Measurements from ENCODE around the gene CRCP.
A peak's percentile ranks its signal among the peaks of the same experiment; 100 is the strongest.
"Not testable (repeated sequence)": the region's sequence is repeated elsewhere in the genome, so short reads cannot be mapped to it uniquely, and the experiment has no call there.

The CRCP gene

DNA sequence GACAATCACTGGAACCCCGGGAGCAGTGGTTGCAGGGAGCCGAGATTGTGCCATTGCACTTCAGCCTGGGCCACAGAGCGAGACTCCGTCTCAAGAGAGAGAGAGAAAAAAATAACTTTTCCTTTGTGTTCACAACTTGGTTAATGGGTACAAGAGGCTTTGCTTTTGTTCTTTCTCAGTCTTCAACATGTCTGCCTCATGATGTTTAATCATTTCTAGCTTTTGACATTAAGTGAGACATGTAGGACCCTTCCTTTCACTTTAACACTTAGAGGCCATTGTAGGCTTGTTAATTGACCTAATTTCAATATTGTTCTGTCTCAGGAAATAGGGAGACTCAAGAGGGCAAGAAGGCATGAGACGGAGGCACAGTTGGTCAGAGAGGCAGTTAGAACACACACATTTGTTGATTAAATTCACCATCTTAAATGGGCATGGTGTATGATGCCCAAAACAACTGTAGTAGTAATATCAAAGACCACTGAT is 9.3 kb upstream of the CRCP start:
- no peak for DNase-seq

DNA sequence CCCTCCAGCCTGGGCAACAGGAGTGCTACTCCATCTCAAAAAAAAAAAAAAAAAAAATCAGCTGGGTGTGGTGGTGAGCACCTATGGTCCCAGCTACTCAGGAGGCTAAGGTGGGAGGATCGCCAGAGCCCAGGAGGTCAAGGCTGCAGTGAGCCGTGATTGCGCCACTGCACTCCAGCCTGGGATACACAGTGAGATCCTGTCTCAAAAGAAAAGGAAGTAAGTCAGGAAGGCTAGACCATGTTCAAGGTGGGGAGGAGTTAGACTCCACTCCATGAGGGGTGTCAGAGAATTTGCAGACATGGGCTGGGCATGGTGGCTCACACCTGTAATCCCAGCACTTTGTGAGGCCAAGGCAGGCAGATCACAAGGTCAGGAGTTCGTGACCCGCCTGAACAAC is 6.2 kb upstream of the CRCP start:
- DNase-seq, result not testable (repeated sequence)

DNA sequence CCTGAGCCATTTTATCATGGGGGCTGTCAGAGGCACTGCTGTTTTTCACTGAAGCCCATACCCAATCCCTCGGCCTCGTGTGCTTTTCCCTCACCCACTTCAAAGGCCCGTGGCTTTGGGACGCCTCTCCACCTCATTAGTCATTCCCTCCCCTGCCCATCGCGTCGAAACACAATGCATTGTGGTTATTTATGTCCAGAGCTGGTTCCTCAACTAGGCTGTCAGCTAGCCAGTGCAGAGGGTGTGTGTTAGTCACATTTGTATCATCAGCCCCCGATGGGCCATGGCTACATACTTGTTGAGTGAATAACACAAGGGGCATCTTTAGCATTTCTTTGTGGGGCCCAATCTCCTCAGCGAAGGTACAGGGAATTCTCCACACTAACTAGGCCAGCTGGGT is 3.8 kb upstream of the CRCP start:
- peak in 1 of 51 donors; percentile 3 for DNase-seq

DNA sequence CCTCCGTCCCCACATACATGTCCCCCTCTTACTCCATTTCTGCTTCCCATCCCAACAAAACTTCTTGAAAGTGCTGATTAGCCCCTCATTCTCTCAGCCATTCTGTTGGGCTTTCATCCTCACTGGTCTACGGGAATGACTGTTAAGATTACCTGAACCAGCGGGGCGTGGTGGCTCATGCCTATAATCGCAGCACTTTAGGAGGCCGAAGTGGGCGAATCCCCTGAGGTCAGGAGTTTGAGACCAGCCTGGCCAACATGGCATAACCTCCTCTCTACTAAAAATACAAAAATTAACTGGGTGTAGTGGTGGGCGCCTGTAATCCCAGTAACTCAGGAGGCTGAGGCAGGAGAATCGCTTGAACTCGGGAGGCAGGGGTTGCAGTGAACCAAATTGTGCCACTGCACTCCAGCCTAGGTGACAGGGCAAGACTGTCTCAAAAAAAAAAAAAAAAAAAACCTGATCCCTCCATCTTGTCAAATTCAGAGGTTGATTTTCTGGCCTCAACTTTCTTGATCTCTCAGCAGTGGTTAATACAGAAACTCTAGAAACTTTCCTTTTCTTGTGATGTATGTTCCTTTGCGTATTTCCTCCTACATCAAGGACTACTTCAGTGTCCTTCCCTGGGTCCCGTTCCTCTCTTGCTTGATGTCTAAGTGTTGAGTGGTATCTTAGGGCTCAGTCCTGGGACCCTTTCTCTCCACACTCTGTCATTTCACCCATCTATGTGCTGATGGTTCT is 2.2 kb downstream of the CRCP start:
- DNase-seq, result not testable (repeated sequence)

DNA sequence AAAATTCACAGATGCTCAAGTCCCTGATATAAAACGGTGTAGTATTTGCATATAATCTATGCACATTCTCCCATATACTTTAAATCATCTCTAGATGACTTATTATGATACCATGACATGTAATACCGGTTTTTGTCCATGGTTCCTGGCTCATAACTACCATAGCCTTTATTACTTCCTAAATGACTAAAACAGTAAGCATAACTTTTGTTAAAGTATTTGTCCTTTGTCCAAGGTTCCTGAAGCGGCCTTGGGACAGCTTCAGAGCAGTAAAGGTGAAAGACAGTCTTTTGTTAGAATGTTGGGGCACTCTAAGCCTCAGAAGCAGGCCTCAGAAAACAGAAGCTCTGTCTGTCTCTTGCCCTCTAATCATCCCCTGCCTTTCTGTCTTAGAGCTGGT is 4.0 kb downstream of the CRCP start:
- no peak for DNase-seq

DNA sequence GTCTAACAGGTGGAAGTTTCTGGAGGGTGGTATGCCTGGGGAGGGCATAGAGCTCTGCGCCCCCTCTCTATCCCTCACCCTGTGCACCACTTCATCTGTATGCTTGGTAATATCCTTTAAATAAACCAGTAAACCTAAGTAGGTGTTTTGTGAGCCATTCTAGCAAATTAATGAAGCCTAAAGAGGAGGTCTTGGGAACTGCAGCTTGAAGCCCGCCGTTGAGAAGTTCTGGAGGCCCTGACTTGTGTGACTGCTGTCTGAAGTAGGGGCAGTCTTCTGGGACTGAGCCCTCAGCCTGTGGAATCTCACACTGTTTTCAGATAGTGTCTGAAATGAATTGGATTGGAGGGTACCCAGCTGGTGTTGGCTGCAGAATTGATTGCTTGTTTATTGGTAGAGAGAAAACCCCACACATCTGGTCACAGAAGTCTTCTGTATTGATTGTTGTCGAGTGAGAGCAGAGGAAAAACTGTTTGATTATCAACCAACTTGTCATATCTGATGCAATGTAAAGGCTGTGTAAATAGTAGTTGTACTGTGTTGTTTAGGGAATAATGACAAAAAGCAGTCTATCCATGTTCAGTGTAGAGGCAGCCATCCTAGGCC is 4.7 kb downstream of the CRCP start:
- DNase-seq, result peak in 1 of 51 donors; percentile 12

DNA sequence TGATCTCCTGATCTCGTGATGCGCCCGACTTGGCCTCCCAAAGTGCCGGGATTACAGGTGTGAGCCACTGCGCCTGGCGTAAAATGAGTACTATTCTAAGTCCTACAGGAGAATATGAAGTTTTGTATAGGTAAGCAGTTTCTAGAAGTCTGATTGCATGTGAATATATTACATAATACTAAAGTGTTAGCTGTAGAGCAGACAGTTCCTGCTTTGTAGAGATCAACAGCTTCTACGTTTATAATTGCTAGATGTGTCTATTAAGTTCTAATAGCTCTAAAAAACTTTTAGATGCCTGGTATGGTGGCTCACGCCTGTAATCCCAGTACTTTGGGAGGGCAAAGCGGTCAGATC is 8.5 kb downstream of the CRCP start:
- no peak for DNase-seq

DNA sequence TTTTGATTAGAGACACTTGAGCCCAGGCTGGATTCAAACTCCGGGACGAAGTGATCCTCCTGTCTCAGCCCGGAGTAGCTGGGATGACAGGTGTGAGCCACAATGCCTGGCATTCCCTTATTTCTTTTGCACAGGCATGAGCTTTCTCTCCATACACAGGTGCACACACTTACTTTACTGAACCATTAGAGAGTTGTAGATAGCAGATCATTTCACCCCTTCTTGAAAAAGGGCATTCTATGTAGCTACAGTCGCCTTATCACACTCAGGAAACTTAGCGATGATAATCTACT is 9.9 kb downstream of the CRCP start:
- DNase-seq, result not testable (repeated sequence)

DNA sequence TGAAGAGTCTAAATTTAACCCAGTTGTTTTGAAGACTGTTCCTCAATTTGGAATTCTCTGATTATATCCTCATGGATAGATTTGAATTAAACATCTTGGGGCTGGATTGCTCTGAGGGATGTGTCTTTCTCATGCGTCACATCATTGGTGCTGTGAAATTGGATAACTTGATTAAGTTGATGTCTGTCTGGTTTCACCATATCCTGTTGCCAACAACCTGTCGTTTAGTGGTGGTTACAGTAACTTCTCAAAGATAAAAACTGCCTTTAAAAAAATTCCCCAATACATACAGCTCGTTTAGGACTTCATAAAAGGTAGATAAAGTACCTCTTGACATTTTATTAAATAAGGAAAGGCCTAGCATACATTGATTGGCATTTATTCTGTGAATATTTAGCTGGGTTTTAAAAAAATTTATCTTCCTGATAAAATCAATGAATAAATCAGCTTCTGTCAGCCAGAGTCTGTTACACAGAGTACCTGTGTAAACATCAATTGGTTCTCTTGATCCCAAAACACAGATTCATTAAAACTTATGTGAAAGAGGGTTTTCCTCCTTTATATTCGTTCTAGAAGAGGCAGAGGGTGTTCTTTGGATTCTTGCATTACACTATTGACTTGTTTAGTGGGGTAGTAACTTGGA is 10.5 kb downstream of the CRCP start:
- DNase-seq, result no peak

DNA sequence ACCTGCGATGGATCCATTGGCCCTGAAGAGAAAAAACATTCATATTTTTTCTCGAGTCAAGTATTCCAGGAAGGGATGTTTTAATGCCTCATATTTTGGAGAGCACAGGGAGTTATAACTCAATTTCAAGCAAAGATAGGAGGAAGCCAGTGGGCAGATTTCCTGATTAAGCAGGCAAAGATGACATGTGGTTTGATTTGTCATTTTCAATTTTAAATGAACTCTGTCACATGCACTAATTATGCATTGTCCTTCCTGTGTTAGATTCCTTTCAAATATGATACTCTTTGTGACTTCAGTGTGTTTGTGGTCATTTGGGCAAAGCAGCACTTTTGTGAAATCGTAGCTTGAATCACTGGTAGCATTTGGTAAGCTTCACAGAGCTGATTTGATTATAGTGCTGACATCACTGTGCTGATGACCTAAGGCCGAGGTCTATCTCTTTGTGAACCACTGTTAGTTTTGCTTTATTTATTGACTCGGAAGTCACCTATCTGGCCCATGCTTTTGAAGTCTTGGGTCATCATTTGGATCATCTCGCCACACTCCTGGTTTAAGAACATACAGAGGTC is 11.2 kb downstream of the CRCP start:
- not testable (repeated sequence) for DNase-seq

DNA sequence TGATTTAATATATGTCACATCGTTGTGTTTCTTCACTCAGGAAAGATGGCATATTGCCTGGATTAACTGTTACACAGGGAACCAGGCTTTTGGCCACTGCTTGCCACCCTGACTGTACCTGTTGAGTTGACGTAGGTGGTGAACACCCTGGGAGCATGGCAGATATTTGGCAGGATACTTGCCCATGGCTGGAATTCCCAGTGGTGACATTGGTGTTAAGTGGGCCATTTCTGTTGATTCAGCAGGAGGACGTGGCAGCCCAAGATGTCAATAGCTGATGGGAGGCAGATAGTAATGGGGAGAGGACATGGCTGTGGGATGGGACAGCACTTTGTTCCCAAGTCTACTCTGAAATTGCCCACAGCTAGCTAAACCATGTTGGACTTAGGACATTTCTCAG is 12.5 kb downstream of the CRCP start:
- DNase-seq, result not testable (repeated sequence)

DNA sequence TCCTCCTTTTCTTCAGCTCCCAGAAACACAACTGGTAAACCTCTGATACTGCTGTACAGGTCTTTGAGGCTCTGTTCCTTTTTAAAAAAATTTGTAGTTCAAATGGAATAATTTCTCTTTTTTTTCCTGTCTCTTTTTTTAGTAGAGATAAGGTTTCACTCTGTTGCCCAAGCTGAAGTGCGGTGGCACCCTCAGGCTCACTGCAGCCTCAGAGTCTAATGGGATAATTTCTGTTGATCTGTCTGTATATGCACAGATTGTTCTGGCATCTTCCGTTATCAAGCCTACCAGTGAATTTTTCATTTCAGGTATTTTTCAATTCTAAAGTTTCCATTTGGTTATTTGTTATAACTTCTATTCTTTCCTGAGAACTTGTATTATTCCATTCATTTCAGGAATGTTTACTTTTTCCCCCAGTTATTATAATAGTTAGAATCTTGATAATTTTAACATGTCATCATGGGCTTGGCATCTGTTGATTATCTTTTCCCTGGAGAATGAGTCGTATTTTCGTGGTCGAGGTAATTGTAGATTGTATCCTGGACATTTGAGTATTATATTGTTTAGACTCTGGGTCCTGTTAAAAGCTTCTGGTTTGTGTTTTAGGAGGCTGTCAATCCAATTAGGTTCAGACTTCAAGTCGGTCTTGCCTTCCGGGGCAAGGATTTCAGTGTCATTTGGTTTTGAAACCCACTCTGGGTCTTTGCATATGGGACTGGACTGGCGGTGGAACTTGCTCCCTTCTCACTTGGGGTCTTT is 24.5 kb downstream of the CRCP start:
- no peak for DNase-seq

DNA sequence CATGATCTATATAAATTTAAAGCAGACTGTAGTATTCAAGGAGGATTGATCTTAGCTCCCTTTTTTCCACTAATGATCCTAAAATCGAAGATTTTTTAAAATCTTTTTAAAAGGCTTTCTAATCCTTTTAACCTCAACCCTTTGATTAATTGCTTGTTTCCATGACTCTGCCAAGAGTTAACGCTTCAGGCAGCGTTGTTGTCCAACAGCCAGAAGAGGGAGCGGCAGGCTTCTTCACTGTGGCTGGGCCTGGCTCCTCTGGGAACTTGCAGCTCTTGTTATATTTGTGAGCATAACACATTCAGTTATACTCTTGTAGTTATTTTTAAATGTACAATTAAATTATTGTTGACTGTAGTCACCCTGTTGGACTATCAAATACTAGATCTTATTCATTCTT is 26.3 kb downstream of the CRCP start:
- peak in 33 of 51 donors; percentile 3 to 69 (median 33) for DNase-seq

DNA sequence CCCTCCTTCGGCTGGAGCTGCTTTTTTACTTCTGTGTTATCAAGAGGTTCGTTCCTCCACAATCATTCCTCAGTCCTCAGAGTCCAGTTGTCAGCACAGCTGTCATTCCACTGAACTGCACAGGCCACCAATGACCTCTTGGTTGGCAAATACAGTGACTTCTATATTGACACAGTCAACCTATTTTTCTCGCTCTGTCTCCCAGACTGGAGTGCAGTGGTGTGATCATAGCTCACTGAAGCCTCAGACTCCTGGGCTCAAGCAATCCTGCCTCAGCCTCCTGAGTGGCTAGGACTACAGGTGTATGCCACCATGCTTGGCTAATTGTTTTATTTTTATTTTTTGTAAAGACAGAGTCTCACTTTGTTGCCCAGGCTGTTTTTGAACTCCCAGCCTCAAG is 27.7 kb downstream of the CRCP start:
- no peak for DNase-seq

DNA sequence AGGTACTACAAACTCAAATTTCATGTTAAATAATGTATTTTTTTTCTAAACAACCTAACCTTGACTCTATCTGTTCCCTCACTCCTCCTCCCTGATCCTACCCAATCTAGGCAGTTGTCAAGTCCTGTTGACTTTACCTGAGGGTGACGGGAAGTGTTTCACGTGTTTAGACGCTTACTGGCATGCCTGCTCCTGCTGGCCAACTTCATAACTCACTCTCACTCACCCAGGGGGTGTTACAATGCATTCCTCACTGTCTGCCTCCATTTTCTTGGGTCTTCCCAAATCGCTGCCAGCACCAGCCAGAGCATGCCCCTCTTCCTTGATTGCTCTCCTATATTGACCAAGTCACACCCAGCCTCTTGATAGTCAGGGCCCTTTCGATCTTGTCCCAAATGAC is 28.3 kb downstream of the CRCP start:
- DNase-seq, result no peak

DNA sequence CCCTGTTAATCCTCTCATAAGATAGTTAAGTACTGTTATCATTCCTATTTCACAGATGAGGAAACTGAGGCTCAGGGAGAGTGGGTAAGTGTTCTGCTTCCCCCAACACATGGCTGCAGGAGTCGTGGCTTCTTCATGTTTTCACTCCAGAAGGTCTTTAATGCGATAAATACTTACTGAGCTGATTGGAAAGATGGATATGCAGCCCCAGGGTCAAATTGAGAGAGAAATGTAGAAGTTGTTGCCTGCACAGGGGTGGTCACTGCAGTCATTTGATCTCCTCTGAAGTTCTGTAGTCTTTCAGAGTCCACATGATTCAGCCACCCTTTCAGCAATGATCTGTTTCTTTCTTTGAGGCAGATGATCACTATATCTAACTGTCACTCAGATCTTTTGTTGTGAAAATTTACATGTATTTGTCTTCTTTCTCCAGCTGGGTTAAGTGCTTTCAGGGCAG is 29.3 kb downstream of the CRCP start:
- DNase-seq, result no peak

DNA sequence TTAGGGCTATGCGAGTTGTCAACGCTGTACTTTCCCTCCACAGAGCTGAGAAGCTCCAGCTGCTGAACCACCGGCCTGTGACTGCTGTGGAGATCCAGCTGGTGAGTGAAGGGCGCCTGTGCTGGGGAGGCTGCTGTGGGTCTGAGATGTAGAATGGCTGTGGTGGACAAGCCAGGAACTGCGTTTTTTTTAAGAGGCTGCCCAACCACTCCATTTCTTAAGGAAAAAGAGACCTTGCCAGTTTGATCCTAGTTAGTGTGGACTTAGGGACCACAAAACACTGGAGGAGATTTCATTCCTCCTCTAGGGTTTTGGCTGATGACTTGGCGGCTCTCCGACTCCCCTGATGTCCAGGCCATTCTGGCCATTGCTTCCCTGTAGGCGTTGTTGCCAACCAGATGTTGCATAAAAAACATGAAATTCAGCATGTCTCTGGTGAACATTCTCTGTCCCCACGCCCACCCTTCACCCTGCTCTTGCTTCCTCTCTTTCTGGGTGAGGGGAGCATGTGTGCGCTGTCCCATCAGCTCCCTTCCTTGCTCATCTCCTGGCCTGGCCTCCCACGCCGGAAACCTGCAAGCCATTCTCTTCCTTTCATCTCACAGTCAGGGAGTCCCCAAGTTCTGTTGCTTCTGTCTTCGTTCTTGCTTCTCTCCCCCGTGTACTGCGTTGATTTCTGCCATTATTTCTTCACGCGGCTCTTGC is 30.9 kb downstream of the CRCP start:
- DNase-seq, result no peak

DNA sequence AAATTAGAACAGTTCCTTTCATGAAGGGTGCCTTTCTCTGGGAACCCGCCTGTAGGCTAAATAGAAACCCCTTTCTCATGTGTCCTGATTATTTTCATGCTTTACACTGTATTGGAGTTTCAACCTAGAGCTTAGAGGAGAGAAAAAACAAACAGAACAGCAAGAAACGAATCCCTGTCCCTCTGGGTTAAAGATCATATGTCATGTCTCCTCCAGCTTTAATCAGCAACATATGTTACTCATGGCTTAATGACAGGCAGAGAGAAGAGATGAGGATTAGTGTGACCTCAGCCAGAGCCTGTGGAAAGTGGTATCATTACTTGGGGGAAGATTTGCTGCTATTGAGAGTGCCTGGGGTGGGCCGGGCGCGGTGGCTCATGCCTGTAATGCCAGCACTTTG is 32.1 kb downstream of the CRCP start:
- no peak for DNase-seq

DNA sequence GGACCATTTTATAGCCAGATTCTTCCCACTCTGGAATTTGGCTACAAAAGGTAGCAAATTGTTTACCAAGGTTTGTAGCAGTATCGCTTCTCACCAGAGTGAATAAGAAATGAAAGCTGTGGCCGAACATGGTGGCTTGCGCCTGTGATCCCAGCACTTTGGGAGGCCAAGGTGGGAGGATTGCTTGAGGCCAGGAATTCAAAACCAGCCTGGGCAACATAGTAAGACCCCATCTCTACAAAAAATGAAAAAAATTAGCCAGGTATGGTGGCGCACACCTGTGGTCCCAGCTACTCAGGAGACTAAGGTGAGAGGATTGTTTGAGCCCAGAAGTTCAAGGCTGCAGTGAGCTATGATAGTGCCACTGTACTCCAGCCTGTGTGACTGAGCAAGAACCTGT is 33.0 kb downstream of the CRCP start:
- not testable (repeated sequence) for DNase-seq

DNA sequence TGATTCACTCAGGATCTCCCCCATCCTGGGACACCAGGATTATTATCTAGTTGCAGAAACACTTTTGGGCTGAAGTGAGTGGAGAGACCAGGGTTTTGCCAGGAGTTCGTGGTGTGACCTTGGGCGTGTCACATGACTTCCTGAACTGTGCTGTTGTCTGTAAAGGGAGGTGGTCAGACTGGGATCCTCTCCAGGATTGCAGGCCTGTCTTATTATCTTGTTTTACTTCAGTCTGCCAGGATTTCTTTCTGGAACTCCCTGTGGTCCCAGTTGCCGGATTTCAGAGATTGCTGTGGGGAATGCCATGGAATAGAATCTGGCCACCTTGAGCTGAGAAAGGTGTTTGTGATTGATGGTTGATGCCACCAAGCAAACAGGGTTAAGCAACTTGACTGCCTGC is 35.8 kb downstream of the CRCP start:
- peak in 8 of 51 donors; percentile 0 to 16 (median 5) for DNase-seq

Data from hypothalamus (tissue), 51 donors.